ENCODE data around the gene DACH1.
A peak's percentile ranks its signal among the peaks of the same experiment; 100 is the strongest.

Gene DACH1

GRCh38 chr13:71624653-71625600, 242.1 kb downstream of the DACH1 start:
- DNase-seq (ENCODE audit: low spot score), result peak; percentile 51

- no peak for DNase-seq (ENCODE audit: low spot score)
These were observed 245.6 kb downstream of the DACH1 start for GRCh38 chr13:71621174-71622124.

- DNase-seq (ENCODE audit: low spot score), result no peak
These were observed 247.9 kb downstream of the DACH1 start for GRCh38 chr13:71619096-71619495.

GRCh38 chr13:71618159-71618558, 248.8 kb downstream of the DACH1 start:
- no peak for DNase-seq (ENCODE audit: low spot score)

GRCh38 chr13:71617265-71617664, 249.7 kb downstream of the DACH1 start:
- DNase-seq (ENCODE audit: low spot score), result no peak

- DNase-seq (ENCODE audit: low spot score), result no peak
These were observed 253.8 kb downstream of the DACH1 start for GRCh38 chr13:71613066-71613745.

- DNase-seq (ENCODE audit: low spot score), result no peak
These were observed 255.7 kb downstream of the DACH1 start for GRCh38 chr13:71611292-71611691.

- DNase-seq (ENCODE audit: low spot score), result no peak
These were observed 256.1 kb downstream of the DACH1 start for GRCh38 chr13:71610876-71611275.

- DNase-seq (ENCODE audit: low spot score), result no peak
These were observed 257.7 kb downstream of the DACH1 start for GRCh38 chr13:71609271-71609670.

- DNase-seq (ENCODE audit: low spot score), result no peak
These were observed 259.4 kb downstream of the DACH1 start for GRCh38 chr13:71607575-71607974.

GRCh38 chr13:71606818-71607217, 260.2 kb downstream of the DACH1 start:
- DNase-seq (ENCODE audit: low spot score), result no peak

GRCh38 chr13:71605744-71606143, 261.3 kb downstream of the DACH1 start:
- peak; percentile 57 for DNase-seq (ENCODE audit: low spot score)

- no peak for DNase-seq (ENCODE audit: low spot score)
These were observed 263.7 kb downstream of the DACH1 start for GRCh38 chr13:71603255-71603654.

- no peak for DNase-seq (ENCODE audit: low spot score)
These were observed 264.7 kb downstream of the DACH1 start for GRCh38 chr13:71602344-71602743.

GRCh38 chr13:71597150-71597549, 269.9 kb downstream of the DACH1 start:
- no peak for DNase-seq (ENCODE audit: low spot score)

GRCh38 chr13:71596116-71596515, 270.9 kb downstream of the DACH1 start:
- no peak for DNase-seq (ENCODE audit: low spot score)

GRCh38 chr13:71593566-71593965, 273.4 kb downstream of the DACH1 start:
- DNase-seq (ENCODE audit: low spot score), result no peak

- DNase-seq (ENCODE audit: low spot score), result no peak
These were observed 275.6 kb downstream of the DACH1 start for GRCh38 chr13:71591374-71591773.

- DNase-seq (ENCODE audit: low spot score), result no peak
These were observed 276.3 kb downstream of the DACH1 start for GRCh38 chr13:71590654-71591148.

GRCh38 chr13:71589032-71589431, 278.0 kb downstream of the DACH1 start:
- DNase-seq (ENCODE audit: low spot score), result no peak

GRCh38 chr13:71587817-71588216, 279.2 kb downstream of the DACH1 start:
- DNase-seq (ENCODE audit: low spot score), result no peak

GRCh38 chr13:71587193-71587592, 279.8 kb downstream of the DACH1 start:
- no peak for DNase-seq (ENCODE audit: low spot score)

All from kidney capillary endothelial cell (primary cell).